Karpas-422 (cell line): Measurements from ENCODE around the gene NDC80. TPM values are rescaled to one million over a fixed set of nuclear protein-coding genes. Genes with fewer than 3 reads are reported as not detected.
"Not testable (repeated sequence)": the region's sequence is repeated elsewhere in the genome, so short reads cannot be mapped to it uniquely, and the experiment has no call there.

Source experiments
- DNase-seq: peaks from one replicate; pipeline ENCODE4 v3.0.0-alpha.2; 2015
- H2AFZ ChIP-seq: fragments of 200-600 bp; sonication (generic); 2 replicates; pipeline ENCODE4 v1.6.1; 2014; ENCODE audit warnings: antibody characterized with exemption, low read length, mixed read lengths
- H3K27ac ChIP-seq: fragments of 200-600 bp; sonication (generic); 2 replicates; pipeline ENCODE4 v1.5.1; 2014; ENCODE audit warnings: mild to moderate bottlenecking, low read length, moderate library complexity
- H3K27me3 ChIP-seq: fragments of 200-600 bp; sonication (generic); 2 replicates; pipeline ENCODE4 v1.6.1; 2014; ENCODE audit warnings: low read length, mixed read lengths
- H3K36me3 ChIP-seq: fragments of 200-600 bp; sonication (generic); 2 replicates; pipeline ENCODE4 v1.6.1; 2014; ENCODE audit warnings: low read length, mixed read lengths; ENCODE audit not compliant: insufficient read depth
- H3K4me1 ChIP-seq: fragments of 200-600 bp; sonication (generic); 2 replicates; pipeline ENCODE4 v1.6.1; 2014; ENCODE audit warnings: mild to moderate bottlenecking, low read length, mixed read lengths
- H3K4me2 ChIP-seq: fragments of 200-600 bp; sonication (generic); 2 replicates; pipeline ENCODE4 v1.6.1; 2014; ENCODE audit warnings: low read length, low read depth, mild to moderate bottlenecking; ENCODE audit not compliant: poor library complexity, severe bottlenecking
- H3K4me3 ChIP-seq: fragments of 200-600 bp; sonication (generic); 2 replicates; pipeline ENCODE4 v1.5.1; 2014; ENCODE audit warnings: mild to moderate bottlenecking, antibody characterized with exemption, low read length, mixed read lengths
- H3K79me2 ChIP-seq: fragments of 200-600 bp; sonication (generic); 2 replicates; pipeline ENCODE4 v1.6.1; 2014; ENCODE audit warnings: mild to moderate bottlenecking, low read length, mixed read lengths
- H3K9ac ChIP-seq: fragments of 200-600 bp; sonication (generic); 2 replicates; pipeline ENCODE4 v1.6.0; 2014; ENCODE audit warnings: low read length
- H3K9me2 ChIP-seq: fragments of 200-600 bp; sonication (generic), shearing (Covaris generic); replicated peaks from 2 replicates; pipeline ENCODE4 v1.6.0; 2014; ENCODE audit warnings: mild to moderate bottlenecking, low read length, moderate library complexity; ENCODE audit not compliant: insufficient read depth
- H3K9me3 ChIP-seq: fragments of 300-700, 200-600 bp; sonication (generic); 2 replicates; pipeline ENCODE4 v1.6.1; 2014; ENCODE audit warnings: low read length, mixed read lengths
- H4K20me1 ChIP-seq: fragments of 200-600 bp; sonication (generic); 2 replicates; pipeline ENCODE4 v1.6.1; 2014; ENCODE audit warnings: mild to moderate bottlenecking, antibody characterized with exemption, low read length, low read depth; ENCODE audit not compliant: insufficient read depth
- total RNA-seq: library from RNA; depleted of rRNA; stranded (reverse); fragments of >200 nt; shearing (Covaris generic); gene quantifications from 2 replicates; pipeline ENCODE4 v1.2.3, GENCODE V29; 2014; ENCODE audit warnings: low replicate concordance

NDC80 gene
- total RNA-seq, 1 experiment from 2014 or later, result 48.5 TPM

DNA sequence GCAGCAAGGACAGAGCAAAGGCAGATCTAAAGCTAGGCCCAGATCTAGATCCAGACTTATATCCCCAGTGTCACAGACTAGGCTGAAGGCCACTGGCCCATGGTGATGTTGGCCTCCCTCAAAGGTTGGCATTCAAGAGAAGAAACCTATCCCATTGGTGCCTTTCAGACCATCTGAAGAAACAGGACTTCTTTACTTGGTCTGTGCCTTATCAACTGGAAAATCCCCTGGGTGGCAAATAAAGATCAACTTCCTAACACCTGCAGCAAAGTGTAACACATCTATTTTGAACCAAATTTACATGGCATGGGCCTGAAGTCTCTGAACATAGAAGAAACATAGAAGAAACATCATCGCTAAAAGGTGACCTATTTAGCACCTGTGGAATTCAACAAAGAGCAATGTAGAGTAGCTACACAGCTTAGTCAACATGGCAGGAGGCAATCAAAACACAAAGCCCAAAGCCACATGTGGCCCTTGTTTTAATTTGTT is 35.9 kb upstream of the NDC80 start:
- H3K4me3 ChIP-seq, result peak overlapping the region; percentile 23
- peaks cover 59% of the 10 kb centered on the region for H3K4me1 ChIP-seq
- H3K9me2 ChIP-seq, result no peaks in the 10 kb centered on the region
- H3K4me2 ChIP-seq, result peak overlapping the region; percentile 67
- H3K9me3 ChIP-seq, result no peaks in the 10 kb centered on the region
- peak overlapping the region; percentile 79 for H3K27ac ChIP-seq
- no peaks in the 10 kb centered on the region for H3K79me2 ChIP-seq
- H2AFZ ChIP-seq, result no peak overlapping the region
- H3K27me3 ChIP-seq, result no peaks in the 10 kb centered on the region
- 0 out of 2 replicates have a peak overlapping the region, but pooled peaks have one; percentile 8 for H3K9ac ChIP-seq
- 0 out of 2 replicates have a peak, but pooled peaks cover 6% of the 10 kb centered on the region for H4K20me1 ChIP-seq
- peaks cover 4% of the 10 kb centered on the region; the same call in 1 of the 2 replicates for H3K36me3 ChIP-seq
- DNase-seq, result peak; percentile 83

DNA sequence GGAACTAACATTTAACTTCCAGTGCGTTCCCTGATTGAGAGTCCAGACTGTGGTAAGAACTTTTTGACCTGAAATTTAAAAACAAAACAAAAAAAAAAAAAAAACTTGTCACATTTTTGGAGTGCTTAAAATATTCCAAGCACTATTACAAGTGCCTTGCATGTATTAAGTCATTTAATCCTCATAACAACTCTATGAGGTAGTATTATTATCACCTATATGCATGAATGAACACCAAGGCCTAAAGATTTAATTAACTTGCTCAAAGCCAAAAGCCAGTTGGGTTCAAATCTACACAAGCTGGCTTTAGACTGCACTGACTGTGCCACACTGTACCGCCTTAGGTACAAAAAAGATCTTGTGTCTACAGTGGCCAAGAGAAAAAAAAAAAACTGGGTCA is 35.3 kb upstream of the NDC80 start:
- H3K4me1 ChIP-seq, result peaks cover 53% of the 10 kb centered on the region

DNA sequence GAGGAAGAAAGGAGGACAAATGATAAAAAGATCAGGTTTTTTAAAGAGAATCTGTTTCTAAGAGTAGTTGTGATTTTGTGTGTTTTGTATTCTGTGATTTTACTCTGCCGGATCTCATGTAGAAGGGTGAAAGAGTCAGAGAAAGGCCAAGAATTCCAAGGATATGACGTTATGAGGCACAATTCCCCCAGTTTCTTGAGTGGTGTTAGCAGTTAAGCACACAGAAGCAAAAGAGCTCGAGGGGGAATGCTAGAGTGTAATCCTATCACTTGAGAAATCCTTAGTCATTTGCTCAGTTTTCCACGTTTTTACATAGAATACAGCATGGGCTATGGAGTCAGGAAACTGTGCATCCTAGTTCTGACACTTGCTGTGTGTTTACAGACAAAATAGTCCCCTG is 34.9 kb upstream of the NDC80 start:
- H3K4me1 ChIP-seq, result peaks cover 53% of the 10 kb centered on the region
- H4K20me1 ChIP-seq, result 0 out of 2 replicates have a peak, but pooled peaks cover 10% of the 10 kb centered on the region
- DNase-seq, result no peak
- no peaks in the 10 kb centered on the region for H3K79me2 ChIP-seq
- no peaks in the 10 kb centered on the region for H3K9me3 ChIP-seq
- peak overlapping the region; percentile 6 for H3K4me3 ChIP-seq
- H3K9me2 ChIP-seq, result no peaks in the 10 kb centered on the region
- no peak overlapping the region for H3K9ac ChIP-seq
- no peaks in the 10 kb centered on the region for H3K27me3 ChIP-seq
- H3K4me2 ChIP-seq, result peak overlapping the region; percentile 67
- peaks cover 8% of the 10 kb centered on the region; the same call in 1 of the 2 replicates for H3K36me3 ChIP-seq
- peak overlapping the region; percentile 79 for H3K27ac ChIP-seq
- H2AFZ ChIP-seq, result no peak overlapping the region

More for the DNA sequence above, 35.3 kb upstream of the NDC80 start:
- no peak overlapping the region for H2AFZ ChIP-seq
- H3K27ac ChIP-seq, result peak overlapping the region; percentile 79
- peak overlapping the region; percentile 23 for H3K4me3 ChIP-seq
- no peaks in the 10 kb centered on the region for H3K27me3 ChIP-seq
- peak; percentile 58 for DNase-seq
- 0 out of 2 replicates have a peak, but pooled peaks cover 10% of the 10 kb centered on the region for H4K20me1 ChIP-seq
- no peaks in the 10 kb centered on the region for H3K79me2 ChIP-seq
- H3K9me2 ChIP-seq, result no peaks in the 10 kb centered on the region
- H3K4me2 ChIP-seq, result peak overlapping the region; percentile 67
- H3K9me3 ChIP-seq, result no peaks in the 10 kb centered on the region
- no peak overlapping the region for H3K9ac ChIP-seq
- peaks cover 8% of the 10 kb centered on the region; the same call in 1 of the 2 replicates for H3K36me3 ChIP-seq

DNA sequence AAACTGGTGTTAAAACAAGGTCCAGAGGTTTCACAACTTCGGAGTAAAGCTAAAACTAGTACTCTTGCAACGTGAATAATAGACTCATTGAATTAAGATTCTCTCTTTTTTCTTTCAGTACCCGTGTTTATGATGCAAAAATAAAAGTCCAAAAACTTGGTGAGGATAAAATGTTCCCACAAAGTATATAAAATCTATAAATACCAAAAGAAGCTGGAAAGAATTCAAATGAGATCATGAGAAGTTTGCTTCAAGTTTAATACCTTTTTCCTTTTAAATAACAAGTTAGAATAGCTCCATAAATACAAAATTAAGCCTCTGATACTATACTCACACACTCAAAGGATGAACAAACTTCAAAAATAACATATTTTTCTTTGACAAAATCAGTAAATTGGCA is 34.1 kb upstream of the NDC80 start:
- Histone ChIP-seq H3K9ac (no peak overlapping the region), H4K20me1 (0 out of 2 replicates have a peak, but pooled peaks cover 10% of the 10 kb centered on the region), H3K9me2 (no peaks in the 10 kb centered on the region), H3K79me2 (no peaks in the 10 kb centered on the region), H3K4me3 (no peak overlapping the region), H2AFZ (no peak overlapping the region), H3K27ac (no peak overlapping the region), H3K9me3 (no peaks in the 10 kb centered on the region), H3K4me1 (peaks cover 56% of the 10 kb centered on the region), H3K27me3 (no peaks in the 10 kb centered on the region), H3K36me3 (peaks cover 8% of the 10 kb centered on the region; the same call in 1 of the 2 replicates), H3K4me2 (no peak overlapping the region)
- DNase-seq, result no peak

DNA sequence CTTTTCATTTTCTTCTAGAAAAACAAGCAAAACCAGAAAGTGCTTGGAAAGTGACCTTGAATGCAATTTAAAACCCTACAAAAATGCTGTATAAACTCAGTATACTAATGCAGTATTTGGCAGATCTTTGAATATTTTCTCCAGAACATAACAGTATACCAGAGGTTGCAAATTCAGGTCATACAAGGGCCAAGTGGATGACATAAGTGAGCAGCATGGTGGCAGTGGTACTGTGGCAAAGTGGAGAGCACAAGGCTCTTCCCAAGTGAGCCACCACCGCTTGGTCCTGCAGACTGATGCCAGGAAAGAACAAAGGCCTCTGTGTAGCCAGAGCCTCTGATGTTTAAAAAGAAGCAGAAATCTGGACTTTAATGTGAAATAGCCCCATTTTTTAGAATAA is 33.1 kb upstream of the NDC80 start:
- Histone ChIP-seq H3K9me2 (no peaks in the 10 kb centered on the region), H3K79me2 (no peaks in the 10 kb centered on the region), H3K9me3 (no peaks in the 10 kb centered on the region), H3K4me3 (no peak overlapping the region), H3K36me3 (peaks cover 8% of the 10 kb centered on the region; the same call in 1 of the 2 replicates), H2AFZ (no peak overlapping the region), H3K27ac (no peak overlapping the region), H3K4me2 (no peak overlapping the region), H4K20me1 (0 out of 2 replicates have a peak, but pooled peaks cover 10% of the 10 kb centered on the region), H3K4me1 (peaks cover 56% of the 10 kb centered on the region), H3K27me3 (no peaks in the 10 kb centered on the region), H3K9ac (no peak overlapping the region)
- DNase-seq, result no peak

DNA sequence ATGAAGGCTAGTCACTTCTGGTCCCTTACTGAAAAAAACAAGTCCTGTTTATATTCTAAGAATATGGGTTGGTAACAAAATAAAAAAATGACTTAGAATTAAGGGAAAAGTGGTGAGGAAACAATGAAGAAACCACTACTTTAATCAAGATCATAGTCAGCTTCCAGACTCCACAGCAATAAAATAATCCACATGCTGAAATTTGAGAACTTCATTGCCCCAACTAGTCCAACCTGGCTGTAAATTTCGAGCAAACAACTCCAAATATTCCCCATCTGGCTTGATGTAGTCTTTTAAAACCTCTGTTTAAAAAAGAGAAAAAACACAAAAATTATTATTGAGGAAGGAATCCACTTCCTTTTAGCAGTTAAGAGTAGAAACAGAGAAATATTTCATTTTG is 32.5 kb upstream of the NDC80 start:
- Histone ChIP-seq H3K4me2 (peak overlapping the region; percentile 9), H3K4me3 (no peak overlapping the region), H3K27ac (no peak overlapping the region), H3K9ac (no peak overlapping the region), H3K27me3 (no peaks in the 10 kb centered on the region), H3K36me3 (peaks cover 8% of the 10 kb centered on the region; the same call in 1 of the 2 replicates), H3K79me2 (no peaks in the 10 kb centered on the region), H3K9me3 (no peaks in the 10 kb centered on the region), H3K9me2 (no peaks in the 10 kb centered on the region), H4K20me1 (0 out of 2 replicates have a peak, but pooled peaks cover 10% of the 10 kb centered on the region), H2AFZ (no peak overlapping the region), H3K4me1 (peaks cover 51% of the 10 kb centered on the region)
- no peak for DNase-seq

DNA sequence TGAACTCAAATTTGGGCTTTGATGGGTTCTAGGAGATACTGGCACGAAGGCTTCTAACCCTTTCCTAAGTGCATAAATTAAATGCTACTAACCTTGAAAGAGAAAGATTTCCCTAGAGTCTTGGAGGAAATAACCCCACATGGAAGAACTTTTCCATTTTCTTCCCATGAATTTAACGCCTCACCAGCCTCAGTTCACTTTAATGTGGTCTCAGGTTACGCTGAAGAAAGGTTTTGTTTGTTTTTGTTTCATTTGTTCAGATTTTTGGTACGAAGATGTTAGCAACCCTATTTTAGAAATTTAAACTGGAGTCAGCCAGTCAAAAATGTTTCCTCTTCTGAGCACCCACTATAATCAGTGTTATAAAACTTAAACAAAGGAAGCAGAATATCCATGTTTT is 30.8 kb upstream of the NDC80 start:
- no peaks in the 10 kb centered on the region for H3K9me2 ChIP-seq
- no peak overlapping the region for H2AFZ ChIP-seq
- no peak overlapping the region for H3K4me3 ChIP-seq
- no peak overlapping the region for H3K9ac ChIP-seq
- H3K9me3 ChIP-seq, result no peaks in the 10 kb centered on the region
- H3K4me2 ChIP-seq, result no peak overlapping the region
- H3K27ac ChIP-seq, result no peak overlapping the region
- H3K27me3 ChIP-seq, result no peaks in the 10 kb centered on the region
- H4K20me1 ChIP-seq, result 0 out of 2 replicates have a peak, but pooled peaks cover 10% of the 10 kb centered on the region
- peaks cover 10% of the 10 kb centered on the region for H3K36me3 ChIP-seq
- H3K79me2 ChIP-seq, result no peaks in the 10 kb centered on the region
- no peak for DNase-seq
- peaks cover 33% of the 10 kb centered on the region for H3K4me1 ChIP-seq

DNA sequence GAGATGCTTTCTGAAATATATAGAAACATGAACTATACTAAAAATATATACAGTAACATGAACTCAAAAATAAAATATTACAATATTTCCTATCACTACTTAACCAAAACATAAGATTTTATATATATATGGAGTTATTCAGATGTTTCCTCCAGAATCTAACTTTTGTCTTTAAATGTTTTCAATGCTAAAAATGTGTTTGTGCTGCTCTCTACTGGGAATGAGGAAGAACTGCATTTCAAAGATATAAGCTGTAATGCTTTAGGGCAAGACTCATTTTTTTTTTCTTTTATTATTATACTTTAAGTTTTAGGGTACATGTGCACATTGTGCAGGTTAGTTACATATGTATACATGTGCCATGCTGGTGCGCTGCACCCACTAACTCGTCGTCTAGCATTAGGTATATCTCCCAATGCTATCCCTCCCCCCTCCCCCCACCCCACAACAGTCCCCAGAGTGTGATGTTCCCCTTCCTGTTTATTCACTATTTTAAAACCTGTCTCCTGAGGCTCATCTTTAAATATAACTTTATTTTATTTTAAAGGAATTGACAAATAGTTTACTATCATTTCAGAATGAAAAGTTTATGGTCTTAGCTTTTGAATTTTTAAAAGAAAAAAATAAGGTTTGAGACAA is 29.3 kb upstream of the NDC80 start:
- H4K20me1 ChIP-seq, result 0 out of 2 replicates have a peak, but pooled peaks cover 10% of the 10 kb centered on the region
- H3K27me3 ChIP-seq, H3K27ac ChIP-seq, H3K4me2 ChIP-seq, H3K4me3 ChIP-seq, H2AFZ ChIP-seq, H3K9me2 ChIP-seq, H3K79me2 ChIP-seq, H3K9me3 ChIP-seq, H3K9ac ChIP-seq: not testable (repeated sequence)
- peak; percentile 77 for DNase-seq
- peaks cover 20% of the 10 kb centered on the region for H3K4me1 ChIP-seq
- peaks cover 19% of the 10 kb centered on the region for H3K36me3 ChIP-seq
